DND-41 (cell line): ENCODE data around the gene RHOT1.
"Not testable (repeated sequence)": the region's sequence is repeated elsewhere in the genome, so short reads cannot be mapped to it uniquely, and the experiment has no call there.

Experiments used
- ATAC-seq: fragments of 200-7000 bp; cut with Tn5 transposase; 3 replicates; pipeline ENCODE4 v1.9.1; 2021; ENCODE audit warnings: low read depth; ENCODE audit not compliant: insufficient read depth
- DNase-seq: peaks from one replicate; pipeline ENCODE4 v3.0.0-alpha.2; 2020
- H2AFZ ChIP-seq: 2 replicates; pipeline ENCODE4 v1.6.0; 2012; ENCODE audit warnings: low read depth, low read length
- H3K27ac ChIP-seq: 2 replicates; pipeline ENCODE4 v1.5.1; 2012; ENCODE audit warnings: low read length, inconsistent platforms
- H3K27me3 ChIP-seq: fragments of 200-600 bp; sonication (generic); 2 replicates; pipeline ENCODE4 v1.6.0; 2012; ENCODE audit warnings: low read length, mild to moderate bottlenecking, inconsistent platforms; ENCODE audit not compliant: insufficient read depth, poor library complexity
- H3K36me3 ChIP-seq: 2 replicates; pipeline ENCODE4 v1.5.1; 2012; ENCODE audit warnings: low read length, inconsistent platforms; ENCODE audit not compliant: insufficient read depth
- H3K4me1 ChIP-seq: 2 replicates; pipeline ENCODE4 v1.5.1; 2012; ENCODE audit warnings: mild to moderate bottlenecking, low read length; ENCODE audit not compliant: insufficient read depth
- H3K4me2 ChIP-seq: 2 replicates; pipeline ENCODE4 v1.6.0; 2012; ENCODE audit warnings: mild to moderate bottlenecking, moderate library complexity, low read length, inconsistent platforms; ENCODE audit not compliant: insufficient read depth
- H3K4me3 ChIP-seq, 2 experiments: fragments of 200-600 bp in 1 of 2; shearing (Covaris generic) in 1 of 2; 2 replicates each; pipeline ENCODE4 v1.5.1; 2012 to 2016; ENCODE audit warnings: inconsistent platforms in 2 of 2, low read length in 2 of 2, mild to moderate bottlenecking in 2 of 2, low read depth in 1 of 2, moderate library complexity in 1 of 2
- H3K79me2 ChIP-seq: 2 replicates; pipeline ENCODE4 v1.6.0; 2012; ENCODE audit warnings: low read length, inconsistent platforms; ENCODE audit not compliant: insufficient read depth
- H3K9ac ChIP-seq: 2 replicates; pipeline ENCODE4 v1.6.0; 2012; ENCODE audit warnings: low read depth, mild to moderate bottlenecking, inconsistent platforms, low read length, moderate library complexity
- H3K9me3 ChIP-seq: 2 replicates; pipeline ENCODE4 v1.5.1; 2012; ENCODE audit warnings: low read length, moderate library complexity, mild to moderate bottlenecking, inconsistent platforms; ENCODE audit not compliant: insufficient read depth, severe bottlenecking
- H4K20me1 ChIP-seq: 2 replicates; pipeline ENCODE4 v1.6.0; 2012; ENCODE audit warnings: low read length; ENCODE audit not compliant: insufficient read depth
- CTCF ChIP-seq: IDR thresholded peaks from 2 replicates; pipeline ENCODE4 v1.5.1; 2012; ENCODE audit warnings: borderline replicate concordance, low read length, moderate library complexity, mild to moderate bottlenecking; ENCODE audit not compliant: poor library complexity, severe bottlenecking; ENCODE audit errors: extremely low read depth
- EZH2 ChIP-seq: IDR thresholded peaks from 3 replicates; pipeline ENCODE4 v1.6.1; 2012; ENCODE audit warnings: borderline replicate concordance, low read depth, mild to moderate bottlenecking, moderate library complexity, low read length, inconsistent platforms; ENCODE audit not compliant: severe bottlenecking

Gene RHOT1

GRCh38 chr17:32127158-32127897, 15.0 kb upstream of the RHOT1 start:
- Histone ChIP-seq H3K4me3 (peak overlapping the region; percentile 59 to 70), H3K4me2 (peak overlapping the region; percentile 72), H4K20me1 (no peaks in the 10 kb centered on the region), H3K27ac (peak overlapping the region; percentile 79), H2AFZ (peak overlapping the region; percentile 87), H3K9ac (peak overlapping the region; percentile 54), H3K9me3 (no peaks in the 10 kb centered on the region), H3K79me2 (no peaks in the 10 kb centered on the region), H3K4me1 (peaks cover 18% of the 10 kb centered on the region), H3K36me3 (no peaks in the 10 kb centered on the region), H3K27me3 (no peaks in the 10 kb centered on the region)
- ATAC-seq (peak; percentile 99), DNase-seq (peak; percentile 86)
- TF ChIP-seq EZH2: no peak
- TF ChIP-seq CTCF: no peak

- H3K27ac ChIP-seq, H4K20me1 ChIP-seq, H3K79me2 ChIP-seq, H3K9me3 ChIP-seq, H3K36me3 ChIP-seq, H3K27me3 ChIP-seq, DNase-seq, ATAC-seq: not testable (repeated sequence)
- Histone ChIP-seq H3K9ac (peak overlapping the region; percentile 54; the same call in 1 of the 2 replicates), H3K4me1 (peaks cover 18% of the 10 kb centered on the region), H2AFZ (0 out of 2 replicates have a peak overlapping the region, but pooled peaks have one; percentile 87), H3K4me2 (peak overlapping the region; percentile 72), H3K4me3 (peak overlapping the region in 1 of 2 experiments; percentile 70; a peak in 1 of 4 replicates)
Observed at GRCh38 chr17:32128470-32128869, 13.8 kb upstream of the RHOT1 start.

GRCh38 chr17:32135497-32136117, 6.7 kb upstream of the RHOT1 start:
- not testable (repeated sequence) for H3K79me2 ChIP-seq, H3K27ac ChIP-seq, H3K27me3 ChIP-seq, H3K4me3 ChIP-seq, H2AFZ ChIP-seq, ATAC-seq, H3K4me2 ChIP-seq, H3K36me3 ChIP-seq, H3K9ac ChIP-seq, H3K4me1 ChIP-seq, H4K20me1 ChIP-seq, H3K9me3 ChIP-seq
- TF ChIP-seq CTCF: peak; percentile 9
- peak; percentile 19 for DNase-seq

GRCh38 chr17:32136856-32137255, 5.4 kb upstream of the RHOT1 start:
- no peaks in the 10 kb centered on the region for H3K36me3 ChIP-seq
- peaks cover 10% of the 10 kb centered on the region for H3K4me1 ChIP-seq
- H3K27ac ChIP-seq: no peak overlapping the region
- no peak overlapping the region for H3K4me3 ChIP-seq
- DNase-seq: peak; percentile 32
- H3K79me2 ChIP-seq: 0 out of 2 replicates have a peak, but pooled peaks cover under 1% of the 10 kb centered on the region
- H3K27me3 ChIP-seq: no peaks in the 10 kb centered on the region
- H3K4me2 ChIP-seq: no peak overlapping the region
- ATAC-seq: peak; percentile 52
- TF ChIP-seq CTCF (no peak), EZH2 (no peak)
- no peak overlapping the region for H2AFZ ChIP-seq
- no peak overlapping the region for H3K9ac ChIP-seq
- no peaks in the 10 kb centered on the region for H4K20me1 ChIP-seq
- no peaks in the 10 kb centered on the region for H3K9me3 ChIP-seq

- not testable (repeated sequence) for H2AFZ ChIP-seq
Observed at GRCh38 chr17:32139504-32139903, 2.8 kb upstream of the RHOT1 start.

More at GRCh38 chr17:32139504-32139903, 2.8 kb upstream of the RHOT1 start:
- H3K79me2 ChIP-seq: peaks cover 23% of the 10 kb centered on the region
- H3K27ac ChIP-seq, H3K4me2 ChIP-seq, H3K4me3 ChIP-seq, ATAC-seq, H3K36me3 ChIP-seq, H4K20me1 ChIP-seq, H3K9ac ChIP-seq, H3K27me3 ChIP-seq, DNase-seq, H3K9me3 ChIP-seq: not testable (repeated sequence)
- H3K4me1 ChIP-seq: peaks cover 28% of the 10 kb centered on the region
